Measurements from ENCODE around the gene ADI1. TPM values are rescaled to one million over a fixed set of nuclear protein-coding genes. Genes with fewer than 3 reads are reported as not detected.

Gene ADI1
- total and polyA plus RNA-seq, 2 of the 4 experiments (the other 2 are of a cell fraction): 43.2 to 46.0 TPM

GRCh38 chr2:3517948-3518495 is 1.3 kb downstream of the ADI1 start:
- Histone ChIP-seq H3K23ac (ENCODE audit: low read depth, low read length) (peak overlapping the region; percentile 78), H2AK5ac (ENCODE audit: low read depth, low read length) (0 out of 2 replicates have a peak overlapping the region, but pooled peaks have one; percentile 7), H4K91ac (ENCODE audit: insufficient read depth, low read depth, low read length) (no peak overlapping the region; the same call in 1 of the 2 replicates), H3K36me3 (ENCODE audit: control insufficient read depth, insufficient read depth, low read length) (peaks cover 4% of the 10 kb centered on the region), H4K5ac (ENCODE audit: low read depth, low read length) (no peak overlapping the region), H3K4me1 (ENCODE audit: control insufficient read depth, insufficient read depth, low read length) (peaks cover 7% of the 10 kb centered on the region; the same call in 1 of the 2 replicates), H2AFZ (replicated peaks; ENCODE audit: low read length, poor library complexity) (peak overlapping the region; percentile 95), H3K4me2 (ENCODE audit: low read depth, low read length) (peak overlapping the region; percentile 98), H2AK9ac (replicated peaks; ENCODE audit: low read depth, low read length, poor library complexity) (peak overlapping the region; percentile 82), H3K9ac (ENCODE audit: low read depth, low read length) (peak overlapping the region; percentile 80), H2BK15ac (ENCODE audit: low read depth, low read length) (no peak overlapping the region), H3K79me1 (ENCODE audit: low read depth in 1 of 2, low read length in 2 of 2) (peaks cover 26 to 39% of the 10 kb centered on the region in 2 experiments), H3K18ac (ENCODE audit: low read depth, low read length) (no peak overlapping the region), H3K14ac (replicated peaks; ENCODE audit: low read depth, low read length) (peak overlapping the region; percentile 91), H3K9me3 (ENCODE audit: control insufficient read depth, insufficient read depth, low read length) (no peaks in the 10 kb centered on the region), H2BK5ac (ENCODE audit: low read depth, low read length, poor library complexity, severe bottlenecking) (peak overlapping the region; percentile 77), H2BK120ac (ENCODE audit: low read depth, low read length) (no peak overlapping the region), H3K9me1 (ENCODE audit: insufficient read depth, low read length) (peaks cover 10% of the 10 kb centered on the region; the same call in 1 of the 2 replicates), H3K56ac (ENCODE audit: extremely low read depth, insufficient read depth, low read length) (peak overlapping the region; percentile 60), H3K27ac (ENCODE audit: insufficient read depth, low read length) (peak overlapping the region; percentile 83), H4K8ac (ENCODE audit: low read depth in 2 of 2, low read length in 2 of 2) (peak overlapping the region; percentile 51 to 92), H4K20me1 (ENCODE audit: insufficient read depth, low read length) (no peaks in the 10 kb centered on the region), H2BK20ac (ENCODE audit: low read depth, low read length) (no peak overlapping the region), H3K4me3 (ENCODE audit: insufficient read depth, low read depth, low read length) (peak overlapping the region; percentile 69), H3K4ac (ENCODE audit: low read depth, low read length) (peak overlapping the region; percentile 83), H3K27me3 (ENCODE audit: control insufficient read depth, insufficient read depth, low read length) (no peaks in the 10 kb centered on the region)
- TF ChIP-seq RFX5 (IDR thresholded peaks at IDR 0.05; ENCODE audit: low read depth, low read length) (no peak), MAFK (IDR thresholded peaks at IDR 0.05; ENCODE audit: low read depth, low read length) (no peak), RCOR1 (IDR thresholded peaks at IDR 0.05; ENCODE audit: insufficient replicate concordance, low read length) (no peak), CEBPB (IDR thresholded peaks at IDR 0.05; ENCODE audit: low read depth, low read length) (no peak), SMC3 (IDR thresholded peaks at IDR 0.05; ENCODE audit: low read depth, low read length) (no peak), BHLHE40 (IDR thresholded peaks at IDR 0.05; ENCODE audit: low read depth, low read length) (no peak), CHD1 (IDR thresholded peaks at IDR 0.05; ENCODE audit: low read depth, low read length) (no peak), USF2 (IDR thresholded peaks at IDR 0.05; ENCODE audit: low read depth, low read length) (no peak), MAZ (IDR thresholded peaks at IDR 0.05; ENCODE audit: borderline replicate concordance, low read depth, low read length) (no peak), POLR2A (IDR thresholded peaks at IDR 0.05; ENCODE audit: low read depth, low read length) (no peak; the same call in 1 of the 2 replicates), MXI1 (IDR thresholded peaks at IDR 0.05; ENCODE audit: borderline replicate concordance, low read depth, low read length) (no peak), NFE2L2 (IDR thresholded peaks at IDR 0.05; ENCODE audit: low read depth, low read length) (no peak), FOS (IDR thresholded peaks at IDR 0.05; ENCODE audit: low read depth, low read length) (no peak), RAD21 (IDR thresholded peaks at IDR 0.05; ENCODE audit: low read length) (no peak)
- TF ChIP-seq, protein P1, sequence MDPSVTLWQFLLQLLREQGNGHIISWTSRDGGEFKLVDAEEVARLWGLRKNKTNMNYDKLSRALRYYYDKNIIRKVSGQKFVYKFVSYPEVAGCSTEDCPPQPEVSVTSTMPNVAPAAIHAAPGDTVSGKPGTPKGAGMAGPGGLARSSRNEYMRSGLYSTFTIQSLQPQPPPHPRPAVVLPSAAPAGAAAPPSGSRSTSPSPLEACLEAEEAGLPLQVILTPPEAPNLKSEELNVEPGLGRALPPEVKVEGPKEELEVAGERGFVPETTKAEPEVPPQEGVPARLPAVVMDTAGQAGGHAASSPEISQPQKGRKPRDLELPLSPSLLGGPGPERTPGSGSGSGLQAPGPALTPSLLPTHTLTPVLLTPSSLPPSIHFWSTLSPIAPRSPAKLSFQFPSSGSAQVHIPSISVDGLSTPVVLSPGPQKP (IDR thresholded peaks at IDR 0.05; ENCODE audit: borderline replicate concordance, low read depth, low read length): no peak
- TF ChIP-seq, protein P2, sequence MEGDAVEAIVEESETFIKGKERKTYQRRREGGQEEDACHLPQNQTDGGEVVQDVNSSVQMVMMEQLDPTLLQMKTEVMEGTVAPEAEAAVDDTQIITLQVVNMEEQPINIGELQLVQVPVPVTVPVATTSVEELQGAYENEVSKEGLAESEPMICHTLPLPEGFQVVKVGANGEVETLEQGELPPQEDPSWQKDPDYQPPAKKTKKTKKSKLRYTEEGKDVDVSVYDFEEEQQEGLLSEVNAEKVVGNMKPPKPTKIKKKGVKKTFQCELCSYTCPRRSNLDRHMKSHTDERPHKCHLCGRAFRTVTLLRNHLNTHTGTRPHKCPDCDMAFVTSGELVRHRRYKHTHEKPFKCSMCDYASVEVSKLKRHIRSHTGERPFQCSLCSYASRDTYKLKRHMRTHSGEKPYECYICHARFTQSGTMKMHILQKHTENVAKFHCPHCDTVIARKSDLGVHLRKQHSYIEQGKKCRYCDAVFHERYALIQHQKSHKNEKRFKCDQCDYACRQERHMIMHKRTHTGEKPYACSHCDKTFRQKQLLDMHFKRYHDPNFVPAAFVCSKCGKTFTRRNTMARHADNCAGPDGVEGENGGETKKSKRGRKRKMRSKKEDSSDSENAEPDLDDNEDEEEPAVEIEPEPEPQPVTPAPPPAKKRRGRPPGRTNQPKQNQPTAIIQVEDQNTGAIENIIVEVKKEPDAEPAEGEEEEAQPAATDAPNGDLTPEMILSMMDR (conservative IDR thresholded peaks at IDR 0.05; ENCODE audit: low read depth, low read length): no peak
- CTCF ChIA-PET: no interaction called here
- in situ Hi-C loops (cut with MboI; ENCODE audit: low sequenced_read_pairs): no loop called here
- intact Hi-C loops (cut with micrococcal nuclease): no loop called here
- DNase-seq (no peak), ATAC-seq (ENCODE audit: low read depth) (no peak)
- BruUV-seq (replicated peaks): no TSS peak
- dilution Hi-C loops (cut with HindIII; ENCODE audit: low sequenced_read_pairs, unreplicated experiment): no loop called here
- POLR2A ChIA-PET (ENCODE audit: unreplicated experiment): interaction anchor here (1.0 kb wide), 1 partner anchor 39 kb away, joined by 3 read pairs; no protein-coding TSS in a partner anchor
- WGBS, 2 experiments (ENCODE audit: extremely low coverage in 2 of 2, insufficient read length in 1 of 2): no CpG with 5 or more reads among the region's 3 CpGs

All from IMR-90 (cell line).